OCI-M2 (cell line): ENCODE data around the gene MICA.
"Not testable (repeated sequence)": the region's sequence is repeated elsewhere in the genome, so short reads cannot be mapped to it uniquely, and the experiment has no call there.

Experiments used
- DNase-seq: peaks from one replicate; lab custom pipeline; 2025; ENCODE audit not compliant: unreplicated experiment; lab: John Stamatoyannopoulos, UW

The MICA gene

GRCh38 chr6:31403283-31404060 is at the start of gene MICA:
TSS of gene MICA (plus strand) at chr6:31403595. CDS start at chr6:31403633, 38 bp downstream.
- DNase-seq: peak; percentile 74

- no peak for DNase-seq
These were observed 49.1 kb upstream of the MICA start for GRCh38 chr6:31354158-31354863.

GRCh38 chr6:31354864-31355582 is 48.4 kb upstream of the MICA start:
- no peak for DNase-seq

- no peak for DNase-seq
These were observed 47.8 kb upstream of the MICA start for GRCh38 chr6:31355583-31355948.

- DNase-seq: no peak
These were observed 47.0 kb upstream of the MICA start for GRCh38 chr6:31356216-31356945.

- peak; percentile 15 for DNase-seq
These were observed 46.4 kb upstream of the MICA start, which contains the start of gene HLA-B for GRCh38 chr6:31356946-31357466. TSS of gene HLA-B (minus strand) at chr6:31357179. CDS start at chr6:31357158, 21 bp downstream.

GRCh38 chr6:31357886-31358285 is 45.5 kb upstream of the MICA start:
- no peak for DNase-seq

- no peak for DNase-seq
These were observed 45.1 kb upstream of the MICA start for GRCh38 chr6:31358302-31358701.

- DNase-seq: no peak
These were observed 43.8 kb upstream of the MICA start for GRCh38 chr6:31359581-31359980.

- DNase-seq: no peak
These were observed 40.6 kb upstream of the MICA start for GRCh38 chr6:31362751-31363150.

- DNase-seq: no peak
These were observed 39.6 kb upstream of the MICA start for GRCh38 chr6:31363811-31364210.

- no peak for DNase-seq
These were observed 37.5 kb upstream of the MICA start for GRCh38 chr6:31365864-31366263.

GRCh38 chr6:31366693-31367470 is 36.5 kb upstream of the MICA start:
- DNase-seq: peak; percentile 70

- no peak for DNase-seq
These were observed 34.9 kb upstream of the MICA start for GRCh38 chr6:31368461-31368860.

GRCh38 chr6:31374118-31374517 is 29.3 kb upstream of the MICA start:
- not testable (repeated sequence) for DNase-seq

GRCh38 chr6:31375699-31376098 is 27.7 kb upstream of the MICA start:
- no peak for DNase-seq

GRCh38 chr6:31377029-31377428 is 26.4 kb upstream of the MICA start:
- DNase-seq: no peak

GRCh38 chr6:31378062-31378720 is 25.2 kb upstream of the MICA start:
- DNase-seq: no peak

- DNase-seq: no peak
These were observed 24.7 kb upstream of the MICA start for GRCh38 chr6:31378721-31379103.

- no peak for DNase-seq
These were observed 23.5 kb upstream of the MICA start for GRCh38 chr6:31379850-31380249.
